Skeletal muscle tissue (tissue), 4 donors: Measurements from ENCODE around the gene SRRM3. TPM values are rescaled to one million over a fixed set of nuclear protein-coding genes. Genes with fewer than 3 reads are reported as not detected.
"Not testable (repeated sequence)": the region's sequence is repeated elsewhere in the genome, so short reads cannot be mapped to it uniquely, and the experiment has no call there.

Experiments used
- H3K27ac ChIP-seq: one replicate; pipeline ENCODE4 v1.7.0; 2013; ENCODE audit warnings: mild to moderate bottlenecking, low read depth, low read length, inconsistent platforms
- H3K27me3 ChIP-seq, 3 donors: one replicate each; pipeline ENCODE4 v1.7.0; 2013; ENCODE audit warnings: low read length in 3 of 3; ENCODE audit not compliant: control insufficient read depth in 3 of 3, insufficient read depth in 3 of 3
- H3K36me3 ChIP-seq, 3 donors: one replicate each; pipeline ENCODE4 v1.7.0; 2013; ENCODE audit warnings: low read length in 3 of 3; ENCODE audit not compliant: control insufficient read depth in 3 of 3, insufficient read depth in 3 of 3
- H3K4me1 ChIP-seq, 3 donors: one replicate each; pipeline ENCODE4 v1.7.0; 2013; ENCODE audit warnings: low read length in 3 of 3, mild to moderate bottlenecking in 3 of 3; ENCODE audit not compliant: control insufficient read depth in 3 of 3, insufficient read depth in 3 of 3
- H3K4me3 ChIP-seq, 3 donors: one replicate each; pipeline ENCODE4 v1.7.0; 2013; ENCODE audit warnings: low read length in 3 of 3
- H3K9ac ChIP-seq, 3 donors: one replicate each; pipeline ENCODE4 v1.7.0; 2013; ENCODE audit warnings: low read length in 3 of 3, mild to moderate bottlenecking in 3 of 3, moderate library complexity in 2 of 3, low read depth in 1 of 3
- H3K9me3 ChIP-seq, 3 donors: one replicate each; pipeline ENCODE4 v1.7.0; 2013; ENCODE audit warnings: low read length in 3 of 3; ENCODE audit not compliant: control insufficient read depth in 3 of 3
- total RNA-seq: library from RNA; depleted of rRNA; stranded (reverse); fragments of >200 nt; gene quantifications from one replicate; pipeline ENCODE4 v1.2.3, GENCODE V29; 2014
- donor health status: Osteomylitis.

Gene SRRM3, protein sequence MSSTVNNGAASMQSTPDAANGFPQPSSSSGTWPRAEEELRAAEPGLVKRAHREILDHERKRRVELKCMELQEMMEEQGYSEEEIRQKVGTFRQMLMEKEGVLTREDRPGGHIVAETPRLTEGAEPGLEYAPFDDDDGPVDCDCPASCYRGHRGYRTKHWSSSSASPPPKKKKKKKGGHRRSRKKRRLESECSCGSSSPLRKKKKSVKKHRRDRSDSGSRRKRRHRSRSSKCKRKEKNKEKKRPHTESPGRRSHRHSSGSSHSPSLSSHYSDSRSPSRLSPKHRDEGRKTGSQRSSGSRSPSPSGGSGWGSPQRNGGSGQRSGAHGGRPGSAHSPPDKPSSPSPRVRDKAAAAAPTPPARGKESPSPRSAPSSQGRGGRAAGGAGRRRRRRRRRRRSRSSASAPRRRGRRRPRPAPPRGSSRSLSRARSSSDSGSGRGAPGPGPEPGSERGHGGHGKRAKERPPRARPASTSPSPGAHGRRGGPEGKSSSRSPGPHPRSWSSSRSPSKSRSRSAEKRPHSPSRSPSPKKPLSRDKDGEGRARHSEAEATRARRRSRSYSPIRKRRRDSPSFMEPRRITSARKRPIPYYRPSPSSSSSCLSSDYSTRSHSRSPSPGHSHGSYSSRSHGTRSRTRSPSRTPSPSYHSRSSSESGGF
- total RNA-seq, result not detected

DNA sequence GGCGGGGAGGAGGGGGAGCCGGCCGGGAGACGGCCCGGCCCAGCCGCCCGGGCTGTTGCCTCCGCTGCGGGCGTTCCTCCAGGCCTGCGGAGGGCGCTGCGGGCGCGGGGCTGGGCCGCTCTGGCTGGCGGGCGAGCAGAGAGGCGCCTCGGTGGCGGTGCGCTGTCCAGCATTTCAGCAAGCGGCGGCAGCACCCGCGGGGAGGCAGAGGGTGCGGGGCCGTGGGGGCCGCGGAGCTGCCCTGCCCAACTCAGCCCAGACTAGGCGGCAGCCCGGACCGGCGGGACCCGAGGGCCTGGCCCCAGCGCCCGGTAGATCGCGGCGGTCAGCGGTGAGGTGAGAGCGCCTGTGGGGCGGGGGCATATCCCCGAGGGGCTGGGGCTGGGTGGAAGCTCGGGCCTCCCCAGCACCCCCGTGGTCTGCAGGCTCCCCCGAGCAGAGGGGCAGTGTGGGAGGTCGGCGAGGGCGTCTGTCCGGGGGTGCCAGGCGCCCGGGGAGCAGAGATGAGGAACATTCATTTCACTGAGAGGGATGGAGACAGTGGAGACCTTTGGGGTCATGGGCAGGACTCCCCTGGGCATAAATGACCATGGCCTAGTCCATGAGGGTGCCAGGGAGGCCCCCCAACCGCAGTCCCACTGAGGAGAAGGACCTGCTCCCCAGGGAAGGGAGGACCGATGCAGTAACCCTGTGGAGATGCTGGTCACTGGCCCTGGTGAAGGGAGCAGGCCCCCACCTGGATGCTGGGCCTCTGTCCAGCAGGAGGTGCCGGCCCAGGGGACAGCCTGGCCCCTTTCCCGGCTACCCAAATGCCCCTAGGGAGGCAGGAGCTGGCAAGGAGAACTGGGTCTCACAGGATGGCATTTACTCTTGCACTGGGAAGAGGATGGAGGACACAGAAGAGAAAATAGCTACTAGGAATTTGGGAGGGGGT lies at the start of gene SRRM3:
SRRM3 (plus strand) TSS at position 165 of the 934 bp plus-strand sequence. CDS start 33,171 bp downstream, outside the sequence.
- H3K9me3 ChIP-seq, result no peaks in the 10 kb centered on the region
- no peaks in the 10 kb centered on the region for H3K36me3 ChIP-seq
- no peak within 1 kb of the TSS for H3K9ac ChIP-seq
- no peaks in the 10 kb centered on the region for H3K4me1 ChIP-seq
- H3K27ac ChIP-seq, result no peak within 1 kb of the TSS
- peaks cover 16 to 35% (median 24%) of the 10 kb centered on the region in 3 donors for H3K27me3 ChIP-seq
- H3K4me3 ChIP-seq, result no peak within 1 kb of the TSS

DNA sequence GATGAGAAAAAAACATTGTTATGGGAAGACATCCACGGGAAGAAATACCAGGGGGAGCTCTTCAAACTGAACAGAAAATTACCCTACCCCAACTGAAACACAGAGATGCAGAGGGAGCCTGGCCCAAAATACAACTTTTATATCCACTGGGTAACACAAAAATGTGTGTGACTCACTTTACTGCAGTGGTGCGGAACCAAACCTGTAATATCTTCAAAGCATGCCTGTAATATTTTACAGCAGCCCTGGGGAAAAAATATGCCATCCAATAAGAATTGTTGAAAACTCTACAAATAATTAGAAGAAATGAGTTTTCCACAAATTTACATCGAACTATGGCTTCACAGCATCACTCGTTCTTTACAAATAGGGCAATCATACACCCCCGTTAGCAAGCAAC lies 49.8 kb upstream of the SRRM3 start:
- Histone ChIP-seq H3K36me3 (no peaks in the 10 kb centered on the region), H3K9ac (no peak overlapping the region), H3K4me3 (no peak overlapping the region), H3K27ac (no peak overlapping the region), H3K4me1 (no peaks in the 10 kb centered on the region), H3K27me3 (peaks cover 0 to 8% (median 4%) of the 10 kb centered on the region in 3 donors), H3K9me3 (no peaks in the 10 kb centered on the region)

DNA sequence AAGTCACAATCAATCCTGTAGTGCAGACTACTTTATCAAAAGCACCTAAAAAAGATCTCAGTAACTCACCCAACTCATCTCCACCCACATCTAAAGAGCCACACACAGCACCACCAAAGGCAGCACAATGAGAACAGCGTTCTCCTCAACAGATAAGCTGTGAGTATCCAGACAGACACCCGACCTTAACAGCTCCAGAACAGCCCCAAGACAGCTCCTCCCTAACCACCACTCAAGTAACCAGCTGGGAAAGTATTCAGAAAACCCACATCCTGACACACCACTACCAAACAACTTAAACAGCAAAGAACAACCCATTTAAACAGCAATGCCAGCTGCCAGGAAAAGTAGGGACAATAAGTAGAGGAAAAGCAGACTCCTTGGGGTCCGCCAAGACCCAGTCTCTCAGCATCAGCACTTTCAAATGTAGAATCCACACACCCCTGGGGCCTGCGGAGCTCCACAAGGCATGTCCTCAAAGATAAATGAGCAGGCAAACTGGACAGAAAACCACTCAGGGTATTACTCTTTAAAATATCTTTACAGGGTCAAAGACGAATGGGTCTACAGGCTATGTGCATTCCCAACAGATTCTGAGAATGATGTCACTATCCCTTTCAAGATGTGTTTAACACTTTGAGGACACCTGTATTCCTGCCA lies 48.0 kb upstream of the SRRM3 start:
- not testable (repeated sequence) for H3K9me3 ChIP-seq, H3K36me3 ChIP-seq, H3K27me3 ChIP-seq, H3K27ac ChIP-seq, H3K4me3 ChIP-seq, H3K4me1 ChIP-seq, H3K9ac ChIP-seq

DNA sequence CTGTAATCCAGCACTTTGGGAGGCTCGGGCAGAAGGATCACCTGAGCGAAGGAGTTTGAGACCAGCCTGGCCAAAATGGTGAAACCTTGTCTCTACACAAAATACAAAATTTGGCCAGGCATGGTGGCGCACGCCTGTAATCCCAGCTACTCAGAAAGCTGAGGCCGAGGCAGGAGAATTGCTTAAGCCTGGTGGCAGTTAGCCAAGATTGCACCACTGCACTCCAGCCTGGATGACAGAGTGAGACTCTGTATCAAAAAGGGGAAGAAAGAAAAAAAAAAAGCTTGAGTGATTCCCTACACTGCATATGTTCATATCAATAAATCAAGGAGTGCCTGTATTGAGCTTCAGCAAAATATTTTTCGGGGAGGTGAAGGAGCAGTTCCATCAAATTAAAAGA lies 45.8 kb upstream of the SRRM3 start:
- no peak overlapping the region for H3K27ac ChIP-seq
- H3K4me1 ChIP-seq, result no peaks in the 10 kb centered on the region
- no peak overlapping the region for H3K9ac ChIP-seq
- no peaks in the 10 kb centered on the region for H3K36me3 ChIP-seq
- no peaks in the 10 kb centered on the region for H3K27me3 ChIP-seq
- H3K4me3 ChIP-seq, result no peak overlapping the region
- no peaks in the 10 kb centered on the region for H3K9me3 ChIP-seq

DNA sequence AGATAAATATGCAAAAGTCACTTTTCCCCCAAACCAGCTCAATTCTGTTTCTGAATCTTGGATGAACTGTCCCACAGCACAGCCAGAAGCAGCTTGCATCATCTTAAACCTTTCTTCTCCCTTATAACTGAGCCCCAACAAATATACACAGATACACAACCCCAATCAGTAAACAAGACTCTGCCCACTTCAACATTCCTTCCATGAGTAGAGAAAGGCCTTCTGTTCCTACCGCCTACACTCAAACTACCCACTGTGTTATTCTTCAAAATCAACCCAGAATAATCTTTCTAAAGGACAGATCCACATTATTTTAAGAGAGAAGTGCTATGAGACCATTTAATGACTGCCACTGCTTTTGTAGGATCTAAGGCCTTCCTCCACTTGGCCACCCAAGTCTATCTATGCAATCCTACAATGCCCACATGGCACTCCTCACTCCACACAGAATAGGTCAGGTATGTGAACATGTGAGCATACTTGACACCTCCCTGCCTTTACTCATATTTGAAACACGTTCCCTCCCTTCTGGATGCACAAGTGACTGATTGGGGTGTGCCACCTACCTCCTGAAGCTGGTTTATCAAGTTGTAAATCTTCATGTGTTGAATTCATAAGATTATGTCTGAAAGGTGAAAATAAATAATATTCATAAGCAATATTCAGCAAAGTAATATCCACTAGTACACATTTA lies 44.6 kb upstream of the SRRM3 start:
- H3K9ac ChIP-seq, H3K36me3 ChIP-seq, H3K4me3 ChIP-seq, H3K9me3 ChIP-seq, H3K27ac ChIP-seq, H3K27me3 ChIP-seq, H3K4me1 ChIP-seq: not testable (repeated sequence)

DNA sequence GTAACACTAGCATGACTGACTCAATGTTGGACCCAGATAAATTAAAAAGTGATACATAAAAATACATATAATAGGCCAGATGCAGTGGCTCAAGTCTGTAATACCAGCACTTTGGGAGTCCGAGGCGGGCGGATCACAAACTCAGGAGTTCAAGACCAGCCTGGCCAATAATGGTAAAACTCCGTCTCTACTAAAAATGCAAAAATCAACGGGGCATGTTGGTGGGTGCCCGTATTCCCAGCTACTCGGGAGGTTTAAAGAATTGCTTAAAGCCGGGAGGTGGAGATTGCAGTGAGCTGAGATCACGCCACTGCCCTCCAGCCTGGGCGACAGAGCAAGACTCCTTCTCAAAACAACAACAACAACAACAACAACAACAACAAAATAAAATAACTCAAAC lies 43.3 kb upstream of the SRRM3 start:
- H3K4me3 ChIP-seq, H3K27ac ChIP-seq, H3K36me3 ChIP-seq, H3K9ac ChIP-seq, H3K27me3 ChIP-seq, H3K4me1 ChIP-seq, H3K9me3 ChIP-seq: not testable (repeated sequence)

DNA sequence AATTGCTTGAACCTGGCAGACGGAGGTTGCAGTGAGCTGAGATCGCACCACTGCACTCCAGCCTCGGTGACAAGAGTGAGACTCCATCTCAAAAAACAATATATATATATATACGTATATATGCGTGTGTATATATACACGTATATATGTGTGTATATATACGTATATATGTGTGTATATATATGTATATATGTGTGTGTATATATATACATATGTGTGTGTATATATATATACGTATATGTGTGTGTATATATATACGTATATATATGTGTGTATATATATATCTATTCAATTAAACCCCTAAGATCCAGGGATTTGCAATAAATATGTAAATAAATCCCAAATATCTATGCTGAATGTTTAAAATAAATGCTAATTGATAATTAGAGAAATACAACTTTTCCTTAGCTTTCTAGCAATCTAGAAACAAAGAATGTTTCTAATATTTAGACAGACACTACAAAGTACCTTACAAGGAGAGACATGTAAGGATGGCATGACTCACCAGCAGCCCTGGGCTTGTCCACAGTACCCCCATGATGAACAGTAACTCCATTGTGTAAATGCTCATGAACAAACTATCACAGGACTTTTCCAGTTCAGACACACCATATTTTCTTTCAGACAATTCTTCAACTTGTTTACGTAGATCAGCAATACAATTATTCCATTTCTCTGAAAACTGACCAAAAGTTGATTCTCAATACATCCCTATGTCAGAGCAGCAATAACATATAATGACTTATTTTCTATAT lies 39.1 kb upstream of the SRRM3 start:
- H3K9me3 ChIP-seq, H3K27me3 ChIP-seq, H3K4me3 ChIP-seq, H3K27ac ChIP-seq, H3K9ac ChIP-seq, H3K4me1 ChIP-seq, H3K36me3 ChIP-seq: not testable (repeated sequence)

DNA sequence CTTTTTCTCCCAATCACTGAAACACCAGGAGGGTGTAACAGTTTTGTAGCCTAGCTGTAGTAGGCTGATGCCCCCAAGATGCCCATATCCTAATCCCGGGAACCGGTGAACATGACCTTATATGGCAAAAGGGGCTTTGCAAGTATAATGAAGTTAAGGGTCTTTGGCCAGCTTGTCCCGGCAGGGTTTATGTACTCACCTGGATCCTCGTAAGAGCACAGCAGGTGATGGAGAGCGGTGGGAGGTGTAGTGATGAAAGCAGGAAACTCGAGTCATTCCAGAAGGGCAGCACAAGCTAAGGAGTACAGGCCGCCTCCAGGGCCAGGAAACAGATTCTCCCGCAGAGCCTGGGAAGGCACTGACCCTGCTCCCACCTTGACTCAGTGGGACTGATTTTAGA lies 37.9 kb upstream of the SRRM3 start:
- not testable (repeated sequence) for H3K27me3 ChIP-seq, H3K4me3 ChIP-seq, H3K9ac ChIP-seq, H3K27ac ChIP-seq, H3K9me3 ChIP-seq, H3K36me3 ChIP-seq, H3K4me1 ChIP-seq
